Activated naive CD4-positive, alpha-beta T cell treated with anti-CD3 and anti-CD28 coated beads, Interleukin-2, amount 10 ng/mL, durations not matched to agents 7 days and 5 days (primary cell): ENCODE results near the gene PCBP3.
A peak's percentile ranks its signal among the peaks of the same experiment; 100 is the strongest.

Source experiments
- CTCF ChIA-PET: fragments of 350-600 bp; sonication (Branson Sonifier 250); formaldehyde crosslinking; loops from one replicate; lab custom pipeline; 2021; ENCODE audit warnings: antibody characterized with exemption; lab: Charles Lee
- DNase-seq: peaks from one replicate; pipeline ENCODE4 v3.0.0-alpha.2; 2020
- H3K27ac Mint-ChIP-seq: one replicate; pipeline ENCODE4 v1.8.0; 2021; ENCODE audit warnings: mild to moderate bottlenecking, moderate library complexity, mixed read lengths
- H3K27me3 Mint-ChIP-seq: one replicate; pipeline ENCODE4 v1.8.0; 2021; ENCODE audit warnings: mild to moderate bottlenecking, mixed read lengths
- H3K36me3 Mint-ChIP-seq: one replicate; pipeline ENCODE4 v1.8.0; 2021; ENCODE audit warnings: mixed read lengths
- H3K4me1 Mint-ChIP-seq: one replicate; pipeline ENCODE4 v1.8.0; 2021; ENCODE audit warnings: mixed read lengths
- H3K4me3 Mint-ChIP-seq: one replicate; pipeline ENCODE4 v1.8.0; 2021; ENCODE audit warnings: mild to moderate bottlenecking, moderate library complexity, mixed read lengths
- H3K9me3 Mint-ChIP-seq: one replicate; pipeline ENCODE4 v1.8.0; 2021; ENCODE audit warnings: mixed read lengths

Gene PCBP3

GRCh38 chr21:45983981-45984551, 340.5 kb downstream of the PCBP3 start:
- no peaks in the 10 kb centered on the region for H3K36me3 Mint-ChIP-seq
- no peaks in the 10 kb centered on the region for H3K9me3 Mint-ChIP-seq
- CTCF ChIA-PET = no interaction called here
- peaks cover 32% of the 10 kb centered on the region for H3K27me3 Mint-ChIP-seq
- H3K27ac Mint-ChIP-seq = no peak overlapping the region
- no peak overlapping the region for H3K4me3 Mint-ChIP-seq
- peaks cover 4% of the 10 kb centered on the region for H3K4me1 Mint-ChIP-seq
- peak; percentile 20 for DNase-seq

GRCh38 chr21:45984584-45985095, 341.1 kb downstream of the PCBP3 start:
- H3K27ac Mint-ChIP-seq = no peak overlapping the region
- peaks cover 2% of the 10 kb centered on the region for H3K4me1 Mint-ChIP-seq
- CTCF ChIA-PET = no interaction called here
- no peaks in the 10 kb centered on the region for H3K36me3 Mint-ChIP-seq
- H3K27me3 Mint-ChIP-seq = peaks cover 31% of the 10 kb centered on the region
- H3K9me3 Mint-ChIP-seq = no peaks in the 10 kb centered on the region
- DNase-seq = no peak
- no peak overlapping the region for H3K4me3 Mint-ChIP-seq

- no peaks in the 10 kb centered on the region for H3K4me1 Mint-ChIP-seq
- DNase-seq = peak; percentile 20
- H3K4me3 Mint-ChIP-seq = no peak overlapping the region
- no peaks in the 10 kb centered on the region for H3K36me3 Mint-ChIP-seq
- H3K27me3 Mint-ChIP-seq = peaks cover 31% of the 10 kb centered on the region
- no peak overlapping the region for H3K27ac Mint-ChIP-seq
- CTCF ChIA-PET = no interaction called here
- H3K9me3 Mint-ChIP-seq = no peaks in the 10 kb centered on the region
Measured at GRCh38 chr21:45985471-45986315, 342.2 kb downstream of the PCBP3 start.

GRCh38 chr21:45986316-45987051, 343.0 kb downstream of the PCBP3 start:
- Mint-ChIP-seq H3K4me1 (no peaks in the 10 kb centered on the region), H3K36me3 (no peaks in the 10 kb centered on the region), H3K27me3 (peaks cover 31% of the 10 kb centered on the region), H3K4me3 (no peak overlapping the region), H3K27ac (no peak overlapping the region), H3K9me3 (no peaks in the 10 kb centered on the region)
- CTCF ChIA-PET = no interaction called here
- peak; percentile 5 for DNase-seq

GRCh38 chr21:45987121-45987711, 343.7 kb downstream of the PCBP3 start:
- no peaks in the 10 kb centered on the region for H3K36me3 Mint-ChIP-seq

GRCh38 chr21:45988366-45989347, 345.1 kb downstream of the PCBP3 start:
- peak; percentile 17 for DNase-seq
- CTCF ChIA-PET = no interaction called here
- Mint-ChIP-seq H3K4me3 (no peak overlapping the region), H3K4me1 (no peaks in the 10 kb centered on the region), H3K36me3 (no peaks in the 10 kb centered on the region), H3K27me3 (peaks cover 14% of the 10 kb centered on the region), H3K9me3 (no peaks in the 10 kb centered on the region), H3K27ac (no peak overlapping the region)

More at GRCh38 chr21:45987121-45987711, 343.7 kb downstream of the PCBP3 start:
- Mint-ChIP-seq H3K27ac (no peak overlapping the region), H3K27me3 (peaks cover 28% of the 10 kb centered on the region), H3K9me3 (no peaks in the 10 kb centered on the region), H3K4me3 (no peak overlapping the region), H3K4me1 (no peaks in the 10 kb centered on the region)
- DNase-seq = peak; percentile 19
- CTCF ChIA-PET = no interaction called here

- CTCF ChIA-PET = no interaction called here
- peaks cover 9% of the 10 kb centered on the region for H3K27me3 Mint-ChIP-seq
- no peak overlapping the region for H3K4me3 Mint-ChIP-seq
- H3K4me1 Mint-ChIP-seq = no peaks in the 10 kb centered on the region
- no peak overlapping the region for H3K27ac Mint-ChIP-seq
- H3K36me3 Mint-ChIP-seq = no peaks in the 10 kb centered on the region
- H3K9me3 Mint-ChIP-seq = no peaks in the 10 kb centered on the region
- DNase-seq = peak; percentile 18
Measured at GRCh38 chr21:45989355-45990048, 346.0 kb downstream of the PCBP3 start.

GRCh38 chr21:45990049-45990711, 346.7 kb downstream of the PCBP3 start:
- H3K4me3 Mint-ChIP-seq = no peak overlapping the region
- H3K36me3 Mint-ChIP-seq = no peaks in the 10 kb centered on the region
- H3K27ac Mint-ChIP-seq = no peak overlapping the region
- DNase-seq = peak; percentile 10
- CTCF ChIA-PET = no interaction called here
- peaks cover 2% of the 10 kb centered on the region for H3K27me3 Mint-ChIP-seq
- H3K9me3 Mint-ChIP-seq = no peaks in the 10 kb centered on the region
- H3K4me1 Mint-ChIP-seq = no peaks in the 10 kb centered on the region

GRCh38 chr21:45990741-45991605, 347.4 kb downstream of the PCBP3 start:
- CTCF ChIA-PET = no interaction called here
- Mint-ChIP-seq H3K36me3 (no peaks in the 10 kb centered on the region), H3K27me3 (no peaks in the 10 kb centered on the region), H3K9me3 (no peaks in the 10 kb centered on the region), H3K4me1 (no peaks in the 10 kb centered on the region), H3K27ac (no peak overlapping the region), H3K4me3 (no peak overlapping the region)
- peak; percentile 11 for DNase-seq

- H3K9me3 Mint-ChIP-seq = no peaks in the 10 kb centered on the region
- no peaks in the 10 kb centered on the region for H3K27me3 Mint-ChIP-seq
- H3K36me3 Mint-ChIP-seq = no peaks in the 10 kb centered on the region
- H3K27ac Mint-ChIP-seq = no peak overlapping the region
- no peaks in the 10 kb centered on the region for H3K4me1 Mint-ChIP-seq
- DNase-seq = peak; percentile 14
- CTCF ChIA-PET = no interaction called here
- H3K4me3 Mint-ChIP-seq = no peak overlapping the region
Measured at GRCh38 chr21:45991606-45992300, 348.2 kb downstream of the PCBP3 start.
